ENCODE measurements around the gene FEM1A. TPM values are rescaled to one million over a fixed set of nuclear protein-coding genes. Genes with fewer than 3 reads are reported as not detected.

Gene FEM1A
- total and polyA plus RNA-seq, 9 of the 15 experiments (the other 6 are each of a cell fraction or from before 2014, with no cell fraction given), result 0.08 to 19.0 (median 6.8) TPM

- BruUV-seq (replicated peaks), result TSS peak; percentile 40
- Histone ChIP-seq H3K9me1 (ENCODE audit: control insufficient read depth, insufficient read depth, low read length) (no peaks in the 10 kb centered on the region), H3K9ac (ENCODE audit: insufficient read depth in 1 of 2, low read depth in 2 of 2, low read length in 2 of 2) (peak overlapping the region; percentile 8 to 22; a peak in 3 of 4 replicates), H3K79me2 (ENCODE audit: control insufficient read depth, insufficient read depth, low read length) (no peaks in the 10 kb centered on the region), H3K4me3 (no peak overlapping the region), H3K4me1 (replicated peaks in 1 of 2; ENCODE audit: control insufficient read depth in 2 of 2, insufficient read depth in 2 of 2, low read length in 2 of 2) (peaks cover 10 to 35% of the 10 kb centered on the region in 2 experiments; a peak in 4 of 5 replicates), H4K20me1 (replicated peaks; ENCODE audit: control insufficient read depth, insufficient read depth, low read length) (no peaks in the 10 kb centered on the region), H3K36me3 (ENCODE audit: control insufficient read depth, insufficient read depth, low read length) (peaks cover 32% of the 10 kb centered on the region; the same call in 2 of the 3 replicates), H2AFZ (ENCODE audit: low read depth, low read length) (peak overlapping the region; percentile 83), H3K27me3 (ENCODE audit: control insufficient read depth in 2 of 2, insufficient read depth in 2 of 2, low read length in 2 of 2) (no peaks in the 10 kb centered on the region), H3K4me2 (ENCODE audit: insufficient read depth, low read length) (peak overlapping the region; percentile 72; the same call in 1 of the 2 replicates), H3K9me3 (replicated peaks; ENCODE audit: control insufficient read depth, insufficient read depth, low read depth, low read length) (no peaks in the 10 kb centered on the region), H3K27ac (ENCODE audit: extremely low read depth, low read depth, low read length) (peak overlapping the region; percentile 77)
- CTCF ChIA-PET (ENCODE audit: low intra/inter-chr PET ratio), result no interaction called here
- ATAC-seq (no peak), FAIRE-seq (no peak), DNase-seq (ENCODE audit: extremely low read depth in 1 of 4, low spot score in 3 of 4) (peak in 1 of 4 experiments; percentile 13)
- intact Hi-C loops (cut with micrococcal nuclease) (loop anchor here (5.0 kb wide), 1 partner anchor 51 kb away; the partner anchor contains the start of gene PLIN3), in situ Hi-C loops (cut with MboI) (no loop called here)
- 95% methylated on average over 20 of the region's 35 CpGs for WGBS (ENCODE audit: insufficient coverage, low coverage, missing lambda C conversion rate)
- POLR2A ChIA-PET, result interaction anchor here (1.2 to 1.4 kb wide), 2 partner anchors 14 to 107 kb away, joined by 3 to 4 read pairs; no protein-coding TSS in a partner anchor
- TF ChIP-seq ZEB2 (IDR thresholded peaks at IDR 0.05) (no peak), TAF9B (IDR thresholded peaks at IDR 0.05; ENCODE audit: partially characterized antibody) (no peak), RAD21 (CRISPR knock-in tag; conservative IDR thresholded peaks at IDR 0.05 in 1 of 2, IDR thresholded peaks at IDR 0.05 in 1 of 2) (no peak), ZC3H4 (CRISPR knock-in tag; IDR thresholded peaks at IDR 0.05; ENCODE audit: borderline replicate concordance) (0 out of 2 replicates have a peak, but pooled peaks have one; percentile 43), HIVEP1 (CRISPR knock-in tag; IDR thresholded peaks at IDR 0.05) (no peak), HNRNPL (IDR thresholded peaks at IDR 0.05; ENCODE audit: low read depth, low read length) (no peak), JUN (IDR thresholded peaks at IDR 0.05; ENCODE audit: borderline replicate concordance, low read depth, low read length) (no peak), JUN (CRISPR knock-in tag; IDR thresholded peaks at IDR 0.05; ENCODE audit: borderline replicate concordance) (peak; percentile 52; the same call in 1 of the 2 replicates), RB1 (IDR thresholded peaks at IDR 0.05; ENCODE audit: low read depth) (no peak), RBM22 (IDR thresholded peaks at IDR 0.05; ENCODE audit: low read depth, low read length, poor library complexity, severe bottlenecking) (peak; percentile 26), RBFOX2 (IDR thresholded peaks at IDR 0.05; ENCODE audit: low read depth, low read length) (peak; percentile 61), POLR2G (IDR thresholded peaks at IDR 0.05; ENCODE audit: low read depth, low read length) (peak; percentile 56), PHTF2 (CRISPR knock-in tag; IDR thresholded peaks at IDR 0.05) (no peak), SFPQ (IDR thresholded peaks at IDR 0.05; ENCODE audit: low read depth, low read length) (no peak), ELF1 (tag; IDR thresholded peaks at IDR 0.05) (no peak), SMARCA5 (IDR thresholded peaks at IDR 0.05) (no peak)
- TF ChIP-seq, protein P1, sequence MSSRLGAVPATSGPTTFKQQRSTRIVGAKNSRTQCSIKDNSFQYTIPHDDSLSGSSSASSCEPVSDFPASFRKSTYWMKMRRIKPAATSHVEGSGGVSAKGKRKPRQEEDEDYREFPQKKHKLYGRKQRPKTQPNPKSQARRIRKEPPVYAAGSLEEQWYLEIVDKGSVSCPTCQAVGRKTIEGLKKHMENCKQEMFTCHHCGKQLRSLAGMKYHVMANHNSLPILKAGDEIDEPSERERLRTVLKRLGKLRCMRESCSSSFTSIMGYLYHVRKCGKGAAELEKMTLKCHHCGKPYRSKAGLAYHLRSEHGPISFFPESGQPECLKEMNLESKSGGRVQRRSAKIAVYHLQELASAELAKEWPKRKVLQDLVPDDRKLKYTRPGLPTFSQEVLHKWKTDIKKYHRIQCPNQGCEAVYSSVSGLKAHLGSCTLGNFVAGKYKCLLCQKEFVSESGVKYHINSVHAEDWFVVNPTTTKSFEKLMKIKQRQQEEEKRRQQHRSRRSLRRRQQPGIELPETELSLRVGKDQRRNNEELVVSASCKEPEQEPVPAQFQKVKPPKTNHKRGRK (tag; IDR thresholded peaks at IDR 0.05), result no peak
- TF ChIP-seq, protein P2, sequence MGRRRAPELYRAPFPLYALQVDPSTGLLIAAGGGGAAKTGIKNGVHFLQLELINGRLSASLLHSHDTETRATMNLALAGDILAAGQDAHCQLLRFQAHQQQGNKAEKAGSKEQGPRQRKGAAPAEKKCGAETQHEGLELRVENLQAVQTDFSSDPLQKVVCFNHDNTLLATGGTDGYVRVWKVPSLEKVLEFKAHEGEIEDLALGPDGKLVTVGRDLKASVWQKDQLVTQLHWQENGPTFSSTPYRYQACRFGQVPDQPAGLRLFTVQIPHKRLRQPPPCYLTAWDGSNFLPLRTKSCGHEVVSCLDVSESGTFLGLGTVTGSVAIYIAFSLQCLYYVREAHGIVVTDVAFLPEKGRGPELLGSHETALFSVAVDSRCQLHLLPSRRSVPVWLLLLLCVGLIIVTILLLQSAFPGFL (CRISPR knock-in tag; IDR thresholded peaks at IDR 0.05), result no peak
Measured at GRCh38 chr19:4816202-4816949, 24.8 kb downstream of the FEM1A start.
